Liver (tissue), 9 donors: ENCODE measurements around the gene SIRPA. TPM values are rescaled to one million over a fixed set of nuclear protein-coding genes. Genes with fewer than 3 reads are reported as not detected.

ENCODE experiments used
- DNase-seq: peaks from one replicate; pipeline ENCODE4 v3.0.0-alpha.2; 2017; ENCODE audit warnings: low spot score
- H3K27ac ChIP-seq, 2 donors: one replicate each; pipeline ENCODE4 v1.7.0; 2013; ENCODE audit warnings: inconsistent platforms in 2 of 2, low read length in 2 of 2, control low read depth in 1 of 2, low read depth in 1 of 2, mild to moderate bottlenecking in 1 of 2
- H3K27me3 ChIP-seq, 4 donors: one replicate each; pipeline versions ENCODE4 v1.6.1 to v1.7.0; 2013; ENCODE audit warnings: low read length in 3 of 4, inconsistent platforms in 1 of 4, mild to moderate bottlenecking in 1 of 4, moderate library complexity in 1 of 4; ENCODE audit not compliant: control insufficient read depth in 4 of 4, insufficient read depth in 4 of 4
- H3K36me3 ChIP-seq, 4 donors: one replicate each; pipeline versions ENCODE4 v1.6.1 to v1.7.0; 2013; ENCODE audit warnings: low read length in 3 of 4, mild to moderate bottlenecking in 3 of 4, low read depth in 1 of 4, moderate library complexity in 1 of 4; ENCODE audit not compliant: control insufficient read depth in 4 of 4, insufficient read depth in 3 of 4
- H3K4me1 ChIP-seq, 4 donors: one replicate each; pipeline versions ENCODE4 v1.6.1 to v1.7.0; 2013; ENCODE audit warnings: low read length in 3 of 4, mild to moderate bottlenecking in 3 of 4, moderate library complexity in 1 of 4; ENCODE audit not compliant: control insufficient read depth in 4 of 4, insufficient read depth in 4 of 4
- H3K4me3 ChIP-seq, 3 donors: one replicate each; pipeline versions ENCODE4 v1.6.1 to v1.7.0; 2013; ENCODE audit warnings: low read length in 3 of 3, control low read depth in 1 of 3, low read depth in 1 of 3, mild to moderate bottlenecking in 1 of 3
- H3K9ac ChIP-seq, 2 donors: one replicate each; pipeline ENCODE4 v1.7.0; 2013; ENCODE audit warnings: low read length in 2 of 2, mild to moderate bottlenecking in 2 of 2, moderate library complexity in 2 of 2, control low read depth in 1 of 2, low read depth in 1 of 2
- H3K9me3 ChIP-seq, 4 donors: one replicate each; pipeline versions ENCODE4 v1.6.1 to v1.7.0; 2013; ENCODE audit warnings: low read length in 3 of 4; ENCODE audit not compliant: control insufficient read depth in 4 of 4
- EGR1 ChIP-seq, 2 donors: IDR thresholded peaks; 2 replicates each; pipeline ENCODE4 v1.6.1; 2016 to 2018; ENCODE audit warnings: antibody characterized with exemption in 2 of 2, low read depth in 2 of 2
- FOXA2 ChIP-seq: IDR thresholded peaks from 2 replicates; pipeline ENCODE4 v1.6.1; 2016; ENCODE audit warnings: antibody characterized with exemption
- GABPA ChIP-seq, 2 donors: IDR thresholded peaks in 1 of 2; conservative IDR thresholded peaks in 1 of 2; 2 replicates each; pipeline ENCODE4 v1.6.1; 2016; ENCODE audit warnings: antibody characterized with exemption in 2 of 2, mild to moderate bottlenecking in 1 of 2, moderate library complexity in 1 of 2
- JUND ChIP-seq, 2 donors: IDR thresholded peaks; 2 replicates each; pipeline ENCODE4 v1.6.1; 2016; ENCODE audit warnings: antibody characterized with exemption in 2 of 2
- NR2F2 ChIP-seq: IDR thresholded peaks from 2 replicates; pipeline ENCODE4 v1.6.1; 2016; ENCODE audit warnings: antibody characterized with exemption
- TAF1 ChIP-seq: conservative IDR thresholded peaks from 2 replicates; pipeline ENCODE4 v1.6.1; 2016; ENCODE audit warnings: antibody characterized with exemption, mild to moderate bottlenecking
- YY1 ChIP-seq: IDR thresholded peaks from 2 replicates; pipeline ENCODE4 v1.6.1; 2016; ENCODE audit warnings: antibody characterized with exemption, mild to moderate bottlenecking
- WGBS: extraction: QIAGEN DNeasy Blood & Tissue Kit; methylation state at CpG from one replicate; pipeline ENCODE4 v1.1.7; 2013; 5-methylcytosine and 5-hydroxymethylcytosine counted together
- polyA plus RNA-seq, 2 donors: library from polyadenylated mRNA; stranded (reverse) in 1 of 2; unstranded in 1 of 2; fragments of 200-250 nt in 1 of 2; fragments of >200 nt in 1 of 2; fragmentation: Nextera tagmentation in 1 of 2; extraction: Ambion mirVana in 1 of 2; gene quantifications; one replicate each; pipeline versions ENCODE4 v1.2.1 to v1.2.3, GENCODE V29; 2013 to 2015
- total RNA-seq, 2 donors: library from RNA; depleted of rRNA; stranded (reverse); fragments of >200 nt; gene quantifications; one replicate each; pipeline ENCODE4 v1.2.3, GENCODE V29; 2014
- TF ChIP-seq, protein P1 (sequence below): IDR thresholded peaks from 2 replicates; pipeline ENCODE4 v1.6.1; 2016; ENCODE audit warnings: antibody characterized with exemption
- TF ChIP-seq, protein P2 (sequence below): fragments of 150-350 bp; IDR thresholded peaks from 2 replicates; pipeline ENCODE4 v1.5.1; 2017; ENCODE audit warnings: improper control_type of control experiment, low read depth, low read length; ENCODE audit not compliant: missing input control
- TF ChIP-seq, protein P3 (sequence below): IDR thresholded peaks from 2 replicates; pipeline ENCODE4 v1.6.1; 2016; ENCODE audit warnings: antibody characterized with exemption, mild to moderate bottlenecking
- TF ChIP-seq, protein P4 (sequence below): IDR thresholded peaks from 2 replicates; pipeline ENCODE4 v1.6.1; 2016; ENCODE audit warnings: antibody characterized with exemption
- TF ChIP-seq, protein P5 (sequence below): IDR thresholded peaks from 2 replicates; pipeline ENCODE4 v1.6.1; 2016; ENCODE audit warnings: antibody characterized with exemption
- donor health status: healthy.
- donor health status: healthy.
- donor health status: healthy.
- donor health status: healthy.
- donor health status: healthy.

Gene SIRPA
- total and polyA plus RNA-seq, 4 donors = 5.4 to 47.5 (median 23.2) TPM

DNA sequence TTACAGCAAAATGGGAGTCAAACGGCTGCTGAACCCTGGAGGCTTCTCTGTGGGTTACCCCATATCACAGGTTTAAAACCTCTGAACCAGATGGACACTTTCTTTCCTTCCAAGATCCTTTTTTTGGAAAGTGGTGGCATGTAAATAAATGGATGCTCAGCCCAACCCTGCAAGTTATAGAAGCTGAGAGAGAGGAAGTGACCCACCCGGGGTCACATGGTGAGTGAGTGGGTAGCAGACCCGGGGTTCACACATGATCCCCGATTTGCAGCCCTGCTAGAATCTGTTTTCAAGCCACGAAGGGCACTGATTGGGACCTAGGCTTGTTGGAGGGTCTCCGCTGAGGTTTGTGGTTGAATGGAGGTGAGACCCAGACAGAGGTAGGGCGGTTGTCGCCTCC lies 32.0 kb downstream of the SIRPA start:
- H3K27ac ChIP-seq = no peak overlapping the region
- 83% methylated on average over 8 of the region's 8 CpGs for WGBS
- H3K27me3 ChIP-seq = no peaks in the 10 kb centered on the region
- H3K4me3 ChIP-seq = no peak overlapping the region
- no peaks in the 10 kb centered on the region for H3K9me3 ChIP-seq
- H3K9ac ChIP-seq = no peak overlapping the region
- TF ChIP-seq, protein P1, sequence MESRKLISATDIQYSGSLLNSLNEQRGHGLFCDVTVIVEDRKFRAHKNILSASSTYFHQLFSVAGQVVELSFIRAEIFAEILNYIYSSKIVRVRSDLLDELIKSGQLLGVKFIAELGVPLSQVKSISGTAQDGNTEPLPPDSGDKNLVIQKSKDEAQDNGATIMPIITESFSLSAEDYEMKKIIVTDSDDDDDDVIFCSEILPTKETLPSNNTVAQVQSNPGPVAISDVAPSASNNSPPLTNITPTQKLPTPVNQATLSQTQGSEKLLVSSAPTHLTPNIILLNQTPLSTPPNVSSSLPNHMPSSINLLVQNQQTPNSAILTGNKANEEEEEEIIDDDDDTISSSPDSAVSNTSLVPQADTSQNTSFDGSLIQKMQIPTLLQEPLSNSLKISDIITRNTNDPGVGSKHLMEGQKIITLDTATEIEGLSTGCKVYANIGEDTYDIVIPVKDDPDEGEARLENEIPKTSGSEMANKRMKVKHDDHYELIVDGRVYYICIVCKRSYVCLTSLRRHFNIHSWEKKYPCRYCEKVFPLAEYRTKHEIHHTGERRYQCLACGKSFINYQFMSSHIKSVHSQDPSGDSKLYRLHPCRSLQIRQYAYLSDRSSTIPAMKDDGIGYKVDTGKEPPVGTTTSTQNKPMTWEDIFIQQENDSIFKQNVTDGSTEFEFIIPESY = no peak
- no peak for TF ChIP-seq YY1
- TF ChIP-seq TAF1 = no peak
- no peak for TF ChIP-seq EGR1 (IDR thresholded peaks at IDR 0.05; ENCODE audit: low read depth in 2 of 2)
- TF ChIP-seq, protein P2, sequence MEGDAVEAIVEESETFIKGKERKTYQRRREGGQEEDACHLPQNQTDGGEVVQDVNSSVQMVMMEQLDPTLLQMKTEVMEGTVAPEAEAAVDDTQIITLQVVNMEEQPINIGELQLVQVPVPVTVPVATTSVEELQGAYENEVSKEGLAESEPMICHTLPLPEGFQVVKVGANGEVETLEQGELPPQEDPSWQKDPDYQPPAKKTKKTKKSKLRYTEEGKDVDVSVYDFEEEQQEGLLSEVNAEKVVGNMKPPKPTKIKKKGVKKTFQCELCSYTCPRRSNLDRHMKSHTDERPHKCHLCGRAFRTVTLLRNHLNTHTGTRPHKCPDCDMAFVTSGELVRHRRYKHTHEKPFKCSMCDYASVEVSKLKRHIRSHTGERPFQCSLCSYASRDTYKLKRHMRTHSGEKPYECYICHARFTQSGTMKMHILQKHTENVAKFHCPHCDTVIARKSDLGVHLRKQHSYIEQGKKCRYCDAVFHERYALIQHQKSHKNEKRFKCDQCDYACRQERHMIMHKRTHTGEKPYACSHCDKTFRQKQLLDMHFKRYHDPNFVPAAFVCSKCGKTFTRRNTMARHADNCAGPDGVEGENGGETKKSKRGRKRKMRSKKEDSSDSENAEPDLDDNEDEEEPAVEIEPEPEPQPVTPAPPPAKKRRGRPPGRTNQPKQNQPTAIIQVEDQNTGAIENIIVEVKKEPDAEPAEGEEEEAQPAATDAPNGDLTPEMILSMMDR = no peak
- TF ChIP-seq, protein P3, sequence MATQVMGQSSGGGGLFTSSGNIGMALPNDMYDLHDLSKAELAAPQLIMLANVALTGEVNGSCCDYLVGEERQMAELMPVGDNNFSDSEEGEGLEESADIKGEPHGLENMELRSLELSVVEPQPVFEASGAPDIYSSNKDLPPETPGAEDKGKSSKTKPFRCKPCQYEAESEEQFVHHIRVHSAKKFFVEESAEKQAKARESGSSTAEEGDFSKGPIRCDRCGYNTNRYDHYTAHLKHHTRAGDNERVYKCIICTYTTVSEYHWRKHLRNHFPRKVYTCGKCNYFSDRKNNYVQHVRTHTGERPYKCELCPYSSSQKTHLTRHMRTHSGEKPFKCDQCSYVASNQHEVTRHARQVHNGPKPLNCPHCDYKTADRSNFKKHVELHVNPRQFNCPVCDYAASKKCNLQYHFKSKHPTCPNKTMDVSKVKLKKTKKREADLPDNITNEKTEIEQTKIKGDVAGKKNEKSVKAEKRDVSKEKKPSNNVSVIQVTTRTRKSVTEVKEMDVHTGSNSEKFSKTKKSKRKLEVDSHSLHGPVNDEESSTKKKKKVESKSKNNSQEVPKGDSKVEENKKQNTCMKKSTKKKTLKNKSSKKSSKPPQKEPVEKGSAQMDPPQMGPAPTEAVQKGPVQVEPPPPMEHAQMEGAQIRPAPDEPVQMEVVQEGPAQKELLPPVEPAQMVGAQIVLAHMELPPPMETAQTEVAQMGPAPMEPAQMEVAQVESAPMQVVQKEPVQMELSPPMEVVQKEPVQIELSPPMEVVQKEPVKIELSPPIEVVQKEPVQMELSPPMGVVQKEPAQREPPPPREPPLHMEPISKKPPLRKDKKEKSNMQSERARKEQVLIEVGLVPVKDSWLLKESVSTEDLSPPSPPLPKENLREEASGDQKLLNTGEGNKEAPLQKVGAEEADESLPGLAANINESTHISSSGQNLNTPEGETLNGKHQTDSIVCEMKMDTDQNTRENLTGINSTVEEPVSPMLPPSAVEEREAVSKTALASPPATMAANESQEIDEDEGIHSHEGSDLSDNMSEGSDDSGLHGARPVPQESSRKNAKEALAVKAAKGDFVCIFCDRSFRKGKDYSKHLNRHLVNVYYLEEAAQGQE = no peak
- TF ChIP-seq, protein P4, sequence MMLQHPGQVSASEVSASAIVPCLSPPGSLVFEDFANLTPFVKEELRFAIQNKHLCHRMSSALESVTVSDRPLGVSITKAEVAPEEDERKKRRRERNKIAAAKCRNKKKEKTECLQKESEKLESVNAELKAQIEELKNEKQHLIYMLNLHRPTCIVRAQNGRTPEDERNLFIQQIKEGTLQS = no peak
- TF ChIP-seq FOXA2 = no peak
- no peak for TF ChIP-seq JUND (IDR thresholded peaks at IDR 0.05)
- peaks cover 0 to 13% (median 10%) of the 10 kb centered on the region in 4 donors for H3K4me1 ChIP-seq
- no peak for DNase-seq
- H3K36me3 ChIP-seq = peaks cover 2 to 32% (median 21%) of the 10 kb centered on the region in 4 donors

DNA sequence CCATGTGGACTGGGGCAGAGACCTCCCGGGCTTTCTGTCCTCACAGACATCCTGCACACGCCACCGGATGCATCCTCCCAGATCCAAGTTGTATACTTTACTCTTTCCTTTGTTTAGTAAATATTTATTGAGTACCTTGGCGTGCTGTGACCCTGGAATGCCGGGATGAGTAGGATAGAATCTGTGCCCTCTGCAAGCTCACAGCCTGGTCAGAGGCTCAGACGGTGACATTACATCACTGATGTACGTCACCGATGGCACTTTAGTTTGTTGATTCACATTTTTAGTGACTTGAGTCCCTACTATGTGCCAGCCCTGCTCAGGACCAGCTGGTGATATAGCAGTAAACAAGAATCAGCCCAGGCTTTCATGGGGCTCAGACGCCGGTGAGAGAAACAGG lies 32.9 kb downstream of the SIRPA start:
- 73% methylated on average over 10 of the region's 10 CpGs for whole genome bisulfite sequencing
- Histone ChIP-seq H3K36me3 (peaks cover 2 to 23% (median 16%) of the 10 kb centered on the region in 4 donors), H3K4me1 (peaks cover 0 to 16% (median 11%) of the 10 kb centered on the region in 4 donors), H3K9ac (no peak overlapping the region), H3K27me3 (no peaks in the 10 kb centered on the region), H3K27ac (no peak overlapping the region), H3K4me3 (no peak overlapping the region), H3K9me3 (no peaks in the 10 kb centered on the region)
- no peak for DNase-seq
- TF ChIP-seq, protein P5, sequence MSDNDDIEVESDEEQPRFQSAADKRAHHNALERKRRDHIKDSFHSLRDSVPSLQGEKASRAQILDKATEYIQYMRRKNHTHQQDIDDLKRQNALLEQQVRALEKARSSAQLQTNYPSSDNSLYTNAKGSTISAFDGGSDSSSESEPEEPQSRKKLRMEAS = no peak
- TF ChIP-seq NR2F2 (no peak), GABPA (IDR thresholded peaks at IDR 0.05 in 1 of 2, conservative IDR thresholded peaks at IDR 0.05 in 1 of 2) (no peak)
